Measurements from ENCODE around the gene MOB3B.

DNA sequence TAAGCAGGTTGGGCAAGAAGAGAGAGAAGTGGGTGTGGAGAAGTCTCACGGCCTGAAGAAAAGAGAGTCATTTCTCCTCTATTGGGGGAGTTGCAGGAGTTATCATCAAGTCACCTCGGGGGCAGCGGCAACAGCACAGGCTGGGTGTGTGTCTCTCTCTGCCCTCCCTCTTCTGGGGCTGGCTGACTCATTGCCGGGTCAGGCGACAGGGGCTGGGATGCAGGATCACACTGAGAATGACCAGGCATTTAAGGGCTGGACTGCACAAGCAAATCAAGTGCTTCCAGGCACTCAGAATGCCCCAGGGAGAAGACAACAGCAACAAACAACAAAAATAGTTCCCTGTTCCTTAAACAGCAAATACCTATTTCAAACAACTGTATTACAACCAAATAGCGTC, 226.4 kb downstream of the MOB3B start:
- TF ChIP-seq, protein P1, sequence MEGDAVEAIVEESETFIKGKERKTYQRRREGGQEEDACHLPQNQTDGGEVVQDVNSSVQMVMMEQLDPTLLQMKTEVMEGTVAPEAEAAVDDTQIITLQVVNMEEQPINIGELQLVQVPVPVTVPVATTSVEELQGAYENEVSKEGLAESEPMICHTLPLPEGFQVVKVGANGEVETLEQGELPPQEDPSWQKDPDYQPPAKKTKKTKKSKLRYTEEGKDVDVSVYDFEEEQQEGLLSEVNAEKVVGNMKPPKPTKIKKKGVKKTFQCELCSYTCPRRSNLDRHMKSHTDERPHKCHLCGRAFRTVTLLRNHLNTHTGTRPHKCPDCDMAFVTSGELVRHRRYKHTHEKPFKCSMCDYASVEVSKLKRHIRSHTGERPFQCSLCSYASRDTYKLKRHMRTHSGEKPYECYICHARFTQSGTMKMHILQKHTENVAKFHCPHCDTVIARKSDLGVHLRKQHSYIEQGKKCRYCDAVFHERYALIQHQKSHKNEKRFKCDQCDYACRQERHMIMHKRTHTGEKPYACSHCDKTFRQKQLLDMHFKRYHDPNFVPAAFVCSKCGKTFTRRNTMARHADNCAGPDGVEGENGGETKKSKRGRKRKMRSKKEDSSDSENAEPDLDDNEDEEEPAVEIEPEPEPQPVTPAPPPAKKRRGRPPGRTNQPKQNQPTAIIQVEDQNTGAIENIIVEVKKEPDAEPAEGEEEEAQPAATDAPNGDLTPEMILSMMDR (conservative IDR thresholded peaks at IDR 0.05; ENCODE audit: low read depth, low read length) = no peak
- TF ChIP-seq EZH2 (IDR thresholded peaks at IDR 0.05; ENCODE audit: low read length, unreplicated experiment) (no peak), EZH2phosphoT487 (IDR thresholded peaks at IDR 0.05; ENCODE audit: borderline replicate concordance, low read length) (no peak)

All from PC-3 (cell line).